ENCODE data around the gene ZNF521. TPM values are rescaled to one million over a fixed set of nuclear protein-coding genes. Genes with fewer than 3 reads are reported as not detected.

Gene ZNF521
- total and polyA plus RNA-seq, 2 donors (not counting 3 experiments of a cell fraction or from before 2014, with no cell fraction given) = 111 to 168 TPM

DNA sequence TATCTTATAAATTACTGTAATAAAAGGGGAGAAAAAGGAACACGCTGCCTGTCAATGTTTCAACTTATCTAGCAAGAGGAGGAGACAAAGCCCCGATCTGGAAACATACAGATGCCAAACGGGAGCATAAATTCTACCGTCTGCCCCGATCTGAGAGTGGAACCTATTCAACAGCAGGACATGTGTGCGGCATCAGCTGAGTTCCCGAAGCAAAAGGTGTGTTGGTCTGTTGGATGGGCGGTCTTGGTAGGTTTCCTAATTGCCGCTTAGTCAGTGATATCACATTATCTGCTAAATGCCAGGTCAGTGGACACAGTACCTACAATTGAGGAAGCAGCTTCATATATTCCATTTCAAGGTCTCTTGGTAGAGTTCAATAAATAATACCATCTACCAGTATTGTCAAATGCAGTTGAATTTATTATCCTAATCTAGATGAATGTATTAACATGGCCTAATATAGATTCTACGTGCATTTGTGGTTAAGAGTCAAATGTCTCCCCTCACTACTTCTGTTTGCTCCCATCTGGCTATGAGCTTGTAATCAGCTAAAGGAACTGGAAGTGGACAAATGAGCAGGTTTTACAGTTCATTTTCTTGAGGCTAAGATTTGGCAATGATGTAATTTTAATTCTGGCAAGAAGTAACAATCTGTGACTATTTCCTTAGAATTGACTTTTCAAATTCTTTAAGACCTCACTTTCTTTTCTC lies 219.0 kb downstream of the ZNF521 start:
- Histone ChIP-seq H3K9ac (replicated peaks; ENCODE audit: extremely low read depth, insufficient read depth, low read length) (no peak overlapping the region), H3K4me3 (replicated peaks in 1 of 3; ENCODE audit: insufficient read depth in 1 of 3, low read depth in 1 of 3, low read length in 3 of 3) (no peak overlapping the region), H3K4me2 (ENCODE audit: insufficient read depth, low read length) (no peak overlapping the region), H3K9me1 (replicated peaks; ENCODE audit: control insufficient read depth, extremely low read depth, insufficient read depth, low read length) (no peaks in the 10 kb centered on the region), H3K79me2 (ENCODE audit: control insufficient read depth, insufficient read depth, low read length) (no peaks in the 10 kb centered on the region), H3K36me3 (ENCODE audit: control insufficient read depth in 2 of 2, extremely low read depth in 1 of 2, insufficient read depth in 2 of 2, low read length in 2 of 2) (peaks cover 5 to 7% of the 10 kb centered on the region in 2 experiments), H3K27ac (ENCODE audit: insufficient read depth, low read depth, low read length) (no peak overlapping the region), H3K27me3 (ENCODE audit: control insufficient read depth in 2 of 2, insufficient read depth in 2 of 2, low read length in 2 of 2) (no peaks in the 10 kb centered on the region), H3K9me3 (replicated peaks; ENCODE audit: control insufficient read depth, insufficient read depth, low read length) (no peaks in the 10 kb centered on the region), H4K20me1 (replicated peaks; ENCODE audit: control insufficient read depth, extremely low read depth, insufficient read depth, low read length) (no peaks in the 10 kb centered on the region), H2AFZ (ENCODE audit: low read depth, low read length) (no peak overlapping the region), H3K4me1 (ENCODE audit: control insufficient read depth, extremely low read depth, insufficient read depth, low read length) (peaks cover 16% of the 10 kb centered on the region)
- no TSS peak for BruUV-seq (replicated peaks)
- TF ChIP-seq MYC (IDR thresholded peaks at IDR 0.05; ENCODE audit: low read depth, low read length) (no peak), POLR2AphosphoS5 (IDR thresholded peaks at IDR 0.05; ENCODE audit: insufficient read depth, low read depth, low read length) (no peak), EZH2 (IDR thresholded peaks at IDR 0.05; ENCODE audit: borderline replicate concordance, low read depth, low read length, severe bottlenecking) (no peak), JUN (IDR thresholded peaks at IDR 0.05; ENCODE audit: borderline replicate concordance, insufficient read depth, insufficient read length, low read depth) (no peak), GATA2 (IDR thresholded peaks at IDR 0.05; ENCODE audit: insufficient read depth, insufficient read length, low read depth, low read length) (no peak), FOS (IDR thresholded peaks at IDR 0.05; ENCODE audit: borderline replicate concordance, insufficient read depth, low read length) (no peak), POLR2A (IDR thresholded peaks at IDR 0.05; ENCODE audit: low read depth, low read length) (no peak)
- TF ChIP-seq, protein P1, sequence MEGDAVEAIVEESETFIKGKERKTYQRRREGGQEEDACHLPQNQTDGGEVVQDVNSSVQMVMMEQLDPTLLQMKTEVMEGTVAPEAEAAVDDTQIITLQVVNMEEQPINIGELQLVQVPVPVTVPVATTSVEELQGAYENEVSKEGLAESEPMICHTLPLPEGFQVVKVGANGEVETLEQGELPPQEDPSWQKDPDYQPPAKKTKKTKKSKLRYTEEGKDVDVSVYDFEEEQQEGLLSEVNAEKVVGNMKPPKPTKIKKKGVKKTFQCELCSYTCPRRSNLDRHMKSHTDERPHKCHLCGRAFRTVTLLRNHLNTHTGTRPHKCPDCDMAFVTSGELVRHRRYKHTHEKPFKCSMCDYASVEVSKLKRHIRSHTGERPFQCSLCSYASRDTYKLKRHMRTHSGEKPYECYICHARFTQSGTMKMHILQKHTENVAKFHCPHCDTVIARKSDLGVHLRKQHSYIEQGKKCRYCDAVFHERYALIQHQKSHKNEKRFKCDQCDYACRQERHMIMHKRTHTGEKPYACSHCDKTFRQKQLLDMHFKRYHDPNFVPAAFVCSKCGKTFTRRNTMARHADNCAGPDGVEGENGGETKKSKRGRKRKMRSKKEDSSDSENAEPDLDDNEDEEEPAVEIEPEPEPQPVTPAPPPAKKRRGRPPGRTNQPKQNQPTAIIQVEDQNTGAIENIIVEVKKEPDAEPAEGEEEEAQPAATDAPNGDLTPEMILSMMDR (IDR thresholded peaks at IDR 0.05; ENCODE audit: extremely low read depth in 1 of 2, insufficient read depth in 1 of 2, low read depth in 1 of 2, low read length in 2 of 2) = no peak
- TF ChIP-seq, protein P2, sequence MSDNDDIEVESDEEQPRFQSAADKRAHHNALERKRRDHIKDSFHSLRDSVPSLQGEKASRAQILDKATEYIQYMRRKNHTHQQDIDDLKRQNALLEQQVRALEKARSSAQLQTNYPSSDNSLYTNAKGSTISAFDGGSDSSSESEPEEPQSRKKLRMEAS (IDR thresholded peaks at IDR 0.05; ENCODE audit: insufficient read depth, insufficient read length) = no peak
- FAIRE-seq = no peak
- dilution Hi-C loops (cut with MboI; ENCODE audit: extremely low pct_ligation_motif_present, low sequenced_read_pairs) (no loop called here), intact Hi-C loops (cut with micrococcal nuclease) (no loop called here)
- DNase-seq (ENCODE audit: low read depth, low spot score) = no peak
- CTCF ChIA-PET = interaction anchor here (1.5 kb wide), 1 partner anchor 29 kb away, joined by 3 read pairs; no protein-coding TSS in a partner anchor
- POLR2A ChIA-PET = no interaction called here

Data from endothelial cell of umbilical vein (primary cell).